ENCODE results near the gene DCUN1D1. TPM values are rescaled to one million over a fixed set of nuclear protein-coding genes. Genes with fewer than 3 reads are reported as not detected.

The DCUN1D1 gene
- total and polyA plus RNA-seq, 8 donors, result 37.4 to 47.4 (median 41.0) TPM

- Histone ChIP-seq H3K4me1 (peaks cover 0 to 34% of the 10 kb centered on the region in 2 donors), H3K27me3 (no peaks in the 10 kb centered on the region), H3K4me3 (no peak overlapping the region), H3K36me3 (no peaks in the 10 kb centered on the region), H3K27ac (no peak overlapping the region), H3K9me3 (no peaks in the 10 kb centered on the region)
- no peak for TF ChIP-seq CTCF (IDR thresholded peaks at IDR 0.05)
- intact Hi-C loops (cut with DNase I), result no loop called here
- DNase-seq, result no peak
- ATAC-seq, result no peak
These were observed 10.5 kb downstream of the DCUN1D1 start for GRCh38 chr3:182969853-182970252.

GRCh38 chr3:182969277-182969676 lies 11.1 kb downstream of the DCUN1D1 start:
- Histone ChIP-seq H3K36me3 (no peaks in the 10 kb centered on the region), H3K9me3 (no peaks in the 10 kb centered on the region), H3K4me3 (no peak overlapping the region), H3K4me1 (peaks cover 0 to 34% of the 10 kb centered on the region in 2 donors), H3K27me3 (no peaks in the 10 kb centered on the region), H3K27ac (no peak overlapping the region)
- no peak for TF ChIP-seq CTCF (IDR thresholded peaks at IDR 0.05)
- DNase-seq, result no peak
- no peak for ATAC-seq
- intact Hi-C loops (cut with DNase I), result no loop called here

- DNase-seq (no peak), ATAC-seq (no peak)
- Histone ChIP-seq H3K27me3 (no peaks in the 10 kb centered on the region), H3K9me3 (no peaks in the 10 kb centered on the region), H3K4me3 (no peak overlapping the region), H3K27ac (peak overlapping the region in 1 of 2 donors; percentile 43), H3K36me3 (peaks cover 0 to under 1% of the 10 kb centered on the region in 2 donors), H3K4me1 (peaks cover 0 to 34% of the 10 kb centered on the region in 2 donors)
- no peak for TF ChIP-seq CTCF (IDR thresholded peaks at IDR 0.05)
- intact Hi-C loops (cut with DNase I), result no loop called here
These were observed 12.8 kb downstream of the DCUN1D1 start for GRCh38 chr3:182967218-182968204.

- Histone ChIP-seq H3K4me1 (peaks cover 0 to 34% of the 10 kb centered on the region in 2 donors), H3K4me3 (no peak overlapping the region), H3K9me3 (no peaks in the 10 kb centered on the region), H3K36me3 (peaks cover 0 to 4% of the 10 kb centered on the region in 2 donors), H3K27ac (no peak overlapping the region), H3K27me3 (no peaks in the 10 kb centered on the region)
- TF ChIP-seq CTCF (IDR thresholded peaks at IDR 0.05), result no peak
- DNase-seq (no peak), ATAC-seq (no peak)
- intact Hi-C loops (cut with DNase I), result no loop called here
These were observed 14.4 kb downstream of the DCUN1D1 start for GRCh38 chr3:182965861-182966366.

- no peak for TF ChIP-seq CTCF (IDR thresholded peaks at IDR 0.05)
- H3K36me3 ChIP-seq, result peaks cover 0 to 4% of the 10 kb centered on the region in 2 donors
- no peaks in the 10 kb centered on the region for H3K9me3 ChIP-seq
- H3K4me1 ChIP-seq, result peaks cover 0 to 38% of the 10 kb centered on the region in 2 donors
- no peak for DNase-seq
- H3K27me3 ChIP-seq, result no peaks in the 10 kb centered on the region
- no peak for ATAC-seq
- H3K27ac ChIP-seq, result no peak overlapping the region
- intact Hi-C loops (cut with DNase I), result no loop called here
- H3K4me3 ChIP-seq, result no peak overlapping the region
These were observed 16.2 kb downstream of the DCUN1D1 start for GRCh38 chr3:182964179-182964578.

Data from left lung (tissue), 10 donors.